ENCODE measurements around the gene COL21A1.

COL21A1 gene

GRCh38 chr6:56154076-56154475 lies 93.3 kb downstream of the COL21A1 start:
- no peak overlapping the region for H4K91ac ChIP-seq (ENCODE audit: low read depth, low read length)
- H3K4me1 ChIP-seq (ENCODE audit: control insufficient read depth in 1 of 2, insufficient read depth in 2 of 2, low read length in 2 of 2) = no peaks in the 10 kb centered on the region
- no peak overlapping the region for H2BK12ac ChIP-seq (ENCODE audit: low read length)
- no peak for DNase-seq
- no peak overlapping the region for H3K23ac ChIP-seq (ENCODE audit: low read length)
- no peak overlapping the region for H3K9ac ChIP-seq (ENCODE audit: low read length)
- no peak overlapping the region for H3K14ac ChIP-seq (ENCODE audit: low read length)
- no peaks in the 10 kb centered on the region for H3K36me3 ChIP-seq (ENCODE audit: control insufficient read depth in 1 of 2, insufficient read depth in 2 of 2, low read length in 2 of 2)
- H3K18ac ChIP-seq (ENCODE audit: low read length) = no peak overlapping the region
- no peak overlapping the region for H3K4ac ChIP-seq (ENCODE audit: low read depth, low read length)
- no peak overlapping the region for H3K4me3 ChIP-seq (ENCODE audit: low read depth, low read length)
- H2BK5ac ChIP-seq (ENCODE audit: low read depth, low read length, poor library complexity) = no peak overlapping the region
- no peak overlapping the region for H2AK5ac ChIP-seq (ENCODE audit: low read length)
- H3K79me2 ChIP-seq (ENCODE audit: control insufficient read depth, insufficient read depth, low read length, poor library complexity) = no peaks in the 10 kb centered on the region
- no peak overlapping the region for H4K12ac ChIP-seq (ENCODE audit: low read depth, low read length)
- no peak overlapping the region for H2BK120ac ChIP-seq (ENCODE audit: insufficient read depth, low read length, poor library complexity)
- H3K9me3 ChIP-seq (ENCODE audit: insufficient read depth, low read depth, low read length) = no peaks in the 10 kb centered on the region
- H3K27me3 ChIP-seq (ENCODE audit: insufficient read depth, low read length) = no peaks in the 10 kb centered on the region
- no peak overlapping the region for H4K8ac ChIP-seq (ENCODE audit: low read depth, low read length)
- no peak overlapping the region for H3K27ac ChIP-seq (ENCODE audit: low read depth, low read length)
- no peak overlapping the region for H3K4me2 ChIP-seq (ENCODE audit: low read length)
- no peak overlapping the region for H2AFZ ChIP-seq (ENCODE audit: insufficient read depth, low read length, poor library complexity)
- H3K79me1 ChIP-seq (ENCODE audit: low read length) = no peaks in the 10 kb centered on the region

- no peaks in the 10 kb centered on the region for H3K27me3 ChIP-seq (ENCODE audit: insufficient read depth, low read length)
- H2BK120ac ChIP-seq (ENCODE audit: insufficient read depth, low read length, poor library complexity) = no peak overlapping the region
- H3K9me3 ChIP-seq (ENCODE audit: insufficient read depth, low read depth, low read length) = no peaks in the 10 kb centered on the region
- H3K79me1 ChIP-seq (ENCODE audit: low read length) = no peaks in the 10 kb centered on the region
- H3K9ac ChIP-seq (ENCODE audit: low read length) = no peak overlapping the region
- H3K36me3 ChIP-seq (ENCODE audit: control insufficient read depth in 1 of 2, insufficient read depth in 2 of 2, low read length in 2 of 2) = no peaks in the 10 kb centered on the region
- no peaks in the 10 kb centered on the region for H3K79me2 ChIP-seq (ENCODE audit: control insufficient read depth, insufficient read depth, low read length, poor library complexity)
- H3K4me3 ChIP-seq (ENCODE audit: low read depth, low read length) = no peak overlapping the region
- H3K27ac ChIP-seq (ENCODE audit: low read depth, low read length) = no peak overlapping the region
- no peak overlapping the region for H4K91ac ChIP-seq (ENCODE audit: low read depth, low read length)
- H3K18ac ChIP-seq (ENCODE audit: low read length) = no peak overlapping the region
- no peak overlapping the region for H2BK5ac ChIP-seq (ENCODE audit: low read depth, low read length, poor library complexity)
- no peaks in the 10 kb centered on the region for H3K4me1 ChIP-seq (ENCODE audit: control insufficient read depth in 1 of 2, insufficient read depth in 2 of 2, low read length in 2 of 2)
- H4K12ac ChIP-seq (ENCODE audit: low read depth, low read length) = no peak overlapping the region
- H3K4ac ChIP-seq (ENCODE audit: low read depth, low read length) = no peak overlapping the region
- H2BK12ac ChIP-seq (ENCODE audit: low read length) = no peak overlapping the region
- DNase-seq = no peak
- no peak overlapping the region for H3K4me2 ChIP-seq (ENCODE audit: low read length)
- no peak overlapping the region for H2AFZ ChIP-seq (ENCODE audit: insufficient read depth, low read length, poor library complexity)
- H3K14ac ChIP-seq (ENCODE audit: low read length) = no peak overlapping the region
- no peak overlapping the region for H3K23ac ChIP-seq (ENCODE audit: low read length)
- WGBS (ENCODE audit: extremely low coverage, insufficient coverage, insufficient read length) = no CpG with 5 or more reads among the region's 1 CpG
- no peak overlapping the region for H2AK5ac ChIP-seq (ENCODE audit: low read length)
- H4K8ac ChIP-seq (ENCODE audit: low read depth, low read length) = no peak overlapping the region
These were observed 94.8 kb downstream of the COL21A1 start for GRCh38 chr6:56152611-56153010.

- H3K27me3 ChIP-seq (ENCODE audit: insufficient read depth, low read length) = no peaks in the 10 kb centered on the region
- no peak overlapping the region for H3K14ac ChIP-seq (ENCODE audit: low read length)
- no peak overlapping the region for H3K4me2 ChIP-seq (ENCODE audit: low read length)
- H2AK5ac ChIP-seq (ENCODE audit: low read length) = no peak overlapping the region
- H3K36me3 ChIP-seq (ENCODE audit: control insufficient read depth in 1 of 2, insufficient read depth in 2 of 2, low read length in 2 of 2) = no peaks in the 10 kb centered on the region
- no peak overlapping the region for H2BK5ac ChIP-seq (ENCODE audit: low read depth, low read length, poor library complexity)
- no peak for DNase-seq
- no peak overlapping the region for H2BK12ac ChIP-seq (ENCODE audit: low read length)
- H3K18ac ChIP-seq (ENCODE audit: low read length) = no peak overlapping the region
- H3K9ac ChIP-seq (ENCODE audit: low read length) = no peak overlapping the region
- no peak overlapping the region for H4K12ac ChIP-seq (ENCODE audit: low read depth, low read length)
- H3K79me2 ChIP-seq (ENCODE audit: control insufficient read depth, insufficient read depth, low read length, poor library complexity) = no peaks in the 10 kb centered on the region
- H3K4me3 ChIP-seq (ENCODE audit: low read depth, low read length) = no peak overlapping the region
- no peaks in the 10 kb centered on the region for H3K79me1 ChIP-seq (ENCODE audit: low read length)
- H3K9me3 ChIP-seq (ENCODE audit: insufficient read depth, low read depth, low read length) = no peaks in the 10 kb centered on the region
- H2AFZ ChIP-seq (ENCODE audit: insufficient read depth, low read length, poor library complexity) = no peak overlapping the region
- H3K4ac ChIP-seq (ENCODE audit: low read depth, low read length) = no peak overlapping the region
- H3K4me1 ChIP-seq (ENCODE audit: control insufficient read depth in 1 of 2, insufficient read depth in 2 of 2, low read length in 2 of 2) = no peaks in the 10 kb centered on the region
- H2BK120ac ChIP-seq (ENCODE audit: insufficient read depth, low read length, poor library complexity) = no peak overlapping the region
- no peak overlapping the region for H4K91ac ChIP-seq (ENCODE audit: low read depth, low read length)
- WGBS (ENCODE audit: extremely low coverage, insufficient coverage, insufficient read length) = no CpG with 5 or more reads among the region's 3 CpGs
- H3K23ac ChIP-seq (ENCODE audit: low read length) = no peak overlapping the region
- no peak overlapping the region for H3K27ac ChIP-seq (ENCODE audit: low read depth, low read length)
- no peak overlapping the region for H4K8ac ChIP-seq (ENCODE audit: low read depth, low read length)
These were observed 95.7 kb downstream of the COL21A1 start for GRCh38 chr6:56151609-56152224.

- no peaks in the 10 kb centered on the region for H3K79me1 ChIP-seq (ENCODE audit: low read length)
- H3K14ac ChIP-seq (ENCODE audit: low read length) = no peak overlapping the region
- no peak overlapping the region for H2AFZ ChIP-seq (ENCODE audit: insufficient read depth, low read length, poor library complexity)
- no peaks in the 10 kb centered on the region for H3K4me1 ChIP-seq (ENCODE audit: control insufficient read depth in 1 of 2, insufficient read depth in 2 of 2, low read length in 2 of 2)
- H3K27me3 ChIP-seq (ENCODE audit: insufficient read depth, low read length) = no peaks in the 10 kb centered on the region
- no peak overlapping the region for H3K4me2 ChIP-seq (ENCODE audit: low read length)
- no peak overlapping the region for H2BK12ac ChIP-seq (ENCODE audit: low read length)
- WGBS (ENCODE audit: extremely low coverage, insufficient coverage, insufficient read length) = no CpG with 5 or more reads among the region's 2 CpGs
- no peak for DNase-seq
- H2AK5ac ChIP-seq (ENCODE audit: low read length) = no peak overlapping the region
- H3K4ac ChIP-seq (ENCODE audit: low read depth, low read length) = no peak overlapping the region
- no peaks in the 10 kb centered on the region for H3K36me3 ChIP-seq (ENCODE audit: control insufficient read depth in 1 of 2, insufficient read depth in 2 of 2, low read length in 2 of 2)
- H3K27ac ChIP-seq (ENCODE audit: low read depth, low read length) = no peak overlapping the region
- no peak overlapping the region for H2BK5ac ChIP-seq (ENCODE audit: low read depth, low read length, poor library complexity)
- H3K18ac ChIP-seq (ENCODE audit: low read length) = no peak overlapping the region
- no peak overlapping the region for H3K9ac ChIP-seq (ENCODE audit: low read length)
- H4K8ac ChIP-seq (ENCODE audit: low read depth, low read length) = no peak overlapping the region
- H4K91ac ChIP-seq (ENCODE audit: low read depth, low read length) = no peak overlapping the region
- H3K23ac ChIP-seq (ENCODE audit: low read length) = no peak overlapping the region
- H2BK120ac ChIP-seq (ENCODE audit: insufficient read depth, low read length, poor library complexity) = no peak overlapping the region
- no peaks in the 10 kb centered on the region for H3K9me3 ChIP-seq (ENCODE audit: insufficient read depth, low read depth, low read length)
- no peak overlapping the region for H3K4me3 ChIP-seq (ENCODE audit: low read depth, low read length)
- no peaks in the 10 kb centered on the region for H3K79me2 ChIP-seq (ENCODE audit: control insufficient read depth, insufficient read depth, low read length, poor library complexity)
- no peak overlapping the region for H4K12ac ChIP-seq (ENCODE audit: low read depth, low read length)
These were observed 98.7 kb downstream of the COL21A1 start for GRCh38 chr6:56148488-56149186.

All from trophoblast cell (in vitro differentiated cells and primary cell).